ENCODE data around the gene C5orf22. TPM values are rescaled to one million over a fixed set of nuclear protein-coding genes. Genes with fewer than 3 reads are reported as not detected.
"Not testable (repeated sequence)": the region's sequence is repeated elsewhere in the genome, so short reads cannot be mapped to it uniquely, and the experiment has no call there.

The C5orf22 gene
- total and polyA plus RNA-seq, 10 donors, result 5.3 to 25.8 (median 19.0) TPM

DNA sequence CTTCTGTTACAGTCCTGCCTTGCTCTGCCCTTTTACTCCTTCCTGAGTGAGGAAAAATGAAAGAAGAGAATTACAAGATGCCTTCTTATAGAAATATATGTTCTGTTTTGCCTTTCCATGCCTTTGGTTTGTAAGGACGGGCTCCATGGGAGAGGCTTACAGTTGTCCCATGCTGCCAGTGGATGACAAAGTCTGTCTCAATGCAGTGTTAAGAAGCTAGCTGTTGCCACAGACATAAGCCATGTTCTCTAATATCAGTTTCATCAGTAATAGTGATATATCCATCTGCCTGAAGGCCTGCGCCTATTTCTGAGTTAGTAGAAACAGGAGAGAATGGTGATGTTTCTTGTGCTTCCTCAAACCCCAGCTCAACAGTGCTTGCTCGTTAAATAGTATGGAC lies 27.8 kb downstream of the C5orf22 start:
- DNase-seq, result no peak
- H3K36me3 ChIP-seq, result peaks cover 0 to 30% (median 20%) of the 10 kb centered on the region in 6 donors
- peaks cover 0 to 6% (median under 1%) of the 10 kb centered on the region in 8 donors for H3K9me3 ChIP-seq
- no peaks in the 10 kb centered on the region for H3K27me3 ChIP-seq (replicated peaks in 1 of 7)
- H3K4me3 ChIP-seq, result no peak overlapping the region
- no peak overlapping the region for H3K27ac ChIP-seq
- no peak for TF ChIP-seq POLR2A (IDR thresholded peaks at IDR 0.05)
- TF ChIP-seq, protein P1, sequence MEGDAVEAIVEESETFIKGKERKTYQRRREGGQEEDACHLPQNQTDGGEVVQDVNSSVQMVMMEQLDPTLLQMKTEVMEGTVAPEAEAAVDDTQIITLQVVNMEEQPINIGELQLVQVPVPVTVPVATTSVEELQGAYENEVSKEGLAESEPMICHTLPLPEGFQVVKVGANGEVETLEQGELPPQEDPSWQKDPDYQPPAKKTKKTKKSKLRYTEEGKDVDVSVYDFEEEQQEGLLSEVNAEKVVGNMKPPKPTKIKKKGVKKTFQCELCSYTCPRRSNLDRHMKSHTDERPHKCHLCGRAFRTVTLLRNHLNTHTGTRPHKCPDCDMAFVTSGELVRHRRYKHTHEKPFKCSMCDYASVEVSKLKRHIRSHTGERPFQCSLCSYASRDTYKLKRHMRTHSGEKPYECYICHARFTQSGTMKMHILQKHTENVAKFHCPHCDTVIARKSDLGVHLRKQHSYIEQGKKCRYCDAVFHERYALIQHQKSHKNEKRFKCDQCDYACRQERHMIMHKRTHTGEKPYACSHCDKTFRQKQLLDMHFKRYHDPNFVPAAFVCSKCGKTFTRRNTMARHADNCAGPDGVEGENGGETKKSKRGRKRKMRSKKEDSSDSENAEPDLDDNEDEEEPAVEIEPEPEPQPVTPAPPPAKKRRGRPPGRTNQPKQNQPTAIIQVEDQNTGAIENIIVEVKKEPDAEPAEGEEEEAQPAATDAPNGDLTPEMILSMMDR (IDR thresholded peaks at IDR 0.05 in 8 of 11, conservative IDR thresholded peaks at IDR 0.05 in 3 of 11), result no peak
- no peak for TF ChIP-seq POLR2AphosphoS5 (IDR thresholded peaks at IDR 0.05)
- H3K4me1 ChIP-seq, result no peaks in the 10 kb centered on the region
- intact Hi-C loops (cut with DNase I; ENCODE audit: low total_unique reads), result no loop called here
- WGBS, 5 donors, result 93 to 97% (median 95%) methylated on average over 3 of the region's 3 CpGs

DNA sequence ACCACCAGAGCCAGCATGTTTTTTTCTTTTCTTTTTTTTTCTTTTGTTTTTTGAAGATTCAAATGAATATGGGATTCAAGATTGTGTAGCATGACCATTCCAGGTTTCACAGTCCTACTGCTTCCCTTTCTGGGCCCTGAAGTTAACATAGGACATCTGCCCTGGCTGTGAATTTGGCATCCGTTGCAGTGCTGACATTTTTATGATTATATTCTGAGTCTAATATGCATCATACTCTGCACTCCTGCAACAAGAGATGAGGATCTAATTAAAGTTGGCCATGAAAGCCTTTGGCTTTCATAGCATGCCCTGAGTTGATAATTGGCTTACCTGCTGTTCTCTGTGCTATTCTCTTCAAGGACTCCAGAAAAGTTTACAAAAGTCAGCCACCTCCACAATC lies 29.8 kb downstream of the C5orf22 start:
- H3K27ac ChIP-seq, result no peak overlapping the region
- H3K4me3 ChIP-seq, result no peak overlapping the region
- H3K4me1 ChIP-seq, result no peaks in the 10 kb centered on the region
- no peaks in the 10 kb centered on the region for H3K27me3 ChIP-seq (replicated peaks in 1 of 7)
- no peak for DNase-seq
- TF ChIP-seq POLR2A (IDR thresholded peaks at IDR 0.05) (no peak), POLR2AphosphoS5 (IDR thresholded peaks at IDR 0.05) (no peak)
- TF ChIP-seq, protein P1 (IDR thresholded peaks at IDR 0.05 in 8 of 11, conservative IDR thresholded peaks at IDR 0.05 in 3 of 11), result no peak
- intact Hi-C loops (cut with DNase I; ENCODE audit: low total_unique reads), result no loop called here
- WGBS, 5 donors, result 81 to 97% (median 88%) methylated on average over 1 of the region's 1 CpG
- H3K36me3 ChIP-seq, result peaks cover 0 to 9% (median 4%) of the 10 kb centered on the region in 6 donors
- peaks cover 0 to 16% (median 10%) of the 10 kb centered on the region in 8 donors for H3K9me3 ChIP-seq

DNA sequence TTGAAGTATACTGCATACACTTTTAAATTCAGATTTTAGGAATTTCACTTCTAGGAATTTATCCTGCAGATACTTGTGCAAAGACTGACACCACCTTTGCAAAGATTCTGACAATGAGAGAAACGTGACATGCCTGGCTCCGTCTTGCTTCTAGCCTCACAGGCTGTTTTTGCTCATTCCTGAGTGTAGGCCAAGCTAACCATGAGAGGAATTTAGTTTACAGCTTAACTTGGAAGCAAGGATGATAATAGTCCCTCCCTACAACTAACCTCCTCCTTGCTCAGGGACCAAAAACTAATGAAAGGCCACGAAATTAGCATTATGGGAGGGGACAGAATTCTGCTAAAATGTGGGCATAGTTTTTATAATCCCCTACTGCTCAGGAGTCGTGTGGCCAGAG lies 31.1 kb downstream of the C5orf22 start:
- Histone ChIP-seq H3K4me1 (no peaks in the 10 kb centered on the region), H3K27me3 (replicated peaks in 1 of 7) (no peaks in the 10 kb centered on the region), H3K27ac (no peak overlapping the region), H3K9me3 (peaks cover 0 to 16% (median 10%) of the 10 kb centered on the region in 8 donors), H3K36me3 (no peaks in the 10 kb centered on the region), H3K4me3 (no peak overlapping the region)
- TF ChIP-seq, protein P1 (IDR thresholded peaks at IDR 0.05 in 8 of 11, conservative IDR thresholded peaks at IDR 0.05 in 3 of 11), result no peak
- TF ChIP-seq POLR2AphosphoS5 (IDR thresholded peaks at IDR 0.05) (no peak), POLR2A (IDR thresholded peaks at IDR 0.05) (no peak)
- DNase-seq, result no peak
- intact Hi-C loops (cut with DNase I; ENCODE audit: low total_unique reads), result no loop called here
- WGBS, 5 donors, result 52 to 71% (median 63%) methylated on average over 4 of the region's 4 CpGs

DNA sequence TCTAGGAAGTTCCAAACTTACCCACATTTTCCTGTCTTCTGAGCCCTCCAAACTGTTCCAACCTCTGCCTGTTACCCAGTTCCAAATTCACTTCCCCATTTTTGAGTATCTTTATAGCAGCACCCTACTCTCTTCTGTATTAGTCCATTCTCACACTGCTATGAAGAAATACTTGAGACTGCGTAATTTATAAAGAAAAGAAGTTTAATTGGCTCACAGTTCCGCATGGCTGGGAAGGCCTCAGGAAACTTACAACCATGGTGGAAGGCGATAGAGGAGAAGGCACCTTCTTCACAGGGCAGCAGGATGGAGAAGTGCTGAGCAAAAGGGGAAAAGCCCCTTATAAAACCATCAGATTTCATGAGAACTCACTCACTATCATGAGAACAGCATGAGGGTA lies 34.3 kb downstream of the C5orf22 start:
- H3K4me1 ChIP-seq; H3K27ac ChIP-seq; DNase-seq; H3K36me3 ChIP-seq; H3K4me3 ChIP-seq; intact Hi-C loops (cut with DNase I; ENCODE audit: low total_unique reads); H3K27me3 ChIP-seq (replicated peaks in 1 of 7): not testable (repeated sequence)
- peaks cover 0 to 16% (median 10%) of the 10 kb centered on the region in 8 donors for H3K9me3 ChIP-seq
- 35 to 81% (median 70%) methylated on average over 3 of the region's 3 CpGs for WGBS, 5 donors

DNA sequence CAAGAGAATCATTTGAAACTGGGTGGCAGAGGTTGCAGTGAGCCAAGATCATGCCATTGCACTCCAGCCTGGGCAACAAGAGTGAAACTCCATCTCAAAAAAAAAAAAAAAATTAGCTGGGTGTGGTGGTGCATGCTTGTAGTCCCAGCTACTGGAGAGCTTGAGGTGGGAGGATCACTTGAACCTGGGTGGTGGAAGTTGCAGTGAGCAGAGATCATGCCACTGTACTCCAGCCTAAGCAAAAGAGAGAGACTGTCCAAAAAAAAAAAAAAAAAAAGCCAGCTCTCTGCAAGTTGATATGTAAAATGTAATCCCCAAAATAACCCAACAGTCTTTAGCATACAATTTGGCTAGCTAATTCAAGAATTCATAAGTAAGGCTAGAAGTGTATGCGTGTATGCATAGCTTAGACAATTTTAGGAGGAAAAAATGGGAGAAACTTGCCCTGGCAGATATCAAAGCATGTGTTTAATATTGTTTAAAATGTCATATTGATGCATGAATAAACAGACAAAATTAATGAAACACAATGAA lies 36.3 kb downstream of the C5orf22 start:
- 88 to 100% (median 95%) methylated on average over 1 of the region's 1 CpG for WGBS, 5 donors

More for the DNA sequence above, 36.3 kb downstream of the C5orf22 start:
- H3K27me3 ChIP-seq (replicated peaks in 1 of 7), result no peaks in the 10 kb centered on the region
- no peaks in the 10 kb centered on the region for H3K36me3 ChIP-seq
- DNase-seq, result no peak
- TF ChIP-seq POLR2AphosphoS5 (IDR thresholded peaks at IDR 0.05) (no peak), POLR2A (IDR thresholded peaks at IDR 0.05) (no peak)
- TF ChIP-seq, protein P1 (IDR thresholded peaks at IDR 0.05 in 8 of 11, conservative IDR thresholded peaks at IDR 0.05 in 3 of 11), result no peak
- no peak overlapping the region for H3K4me3 ChIP-seq
- intact Hi-C loops (cut with DNase I; ENCODE audit: low total_unique reads), result no loop called here
- no peaks in the 10 kb centered on the region for H3K4me1 ChIP-seq
- H3K9me3 ChIP-seq, result peaks cover 0 to 16% (median 10%) of the 10 kb centered on the region in 8 donors
- H3K27ac ChIP-seq, result no peak overlapping the region
